ENCODE data around the gene PAK4.
"Not testable (repeated sequence)": the region's sequence is repeated elsewhere in the genome, so short reads cannot be mapped to it uniquely, and the experiment has no call there.

PAK4 gene

DNA sequence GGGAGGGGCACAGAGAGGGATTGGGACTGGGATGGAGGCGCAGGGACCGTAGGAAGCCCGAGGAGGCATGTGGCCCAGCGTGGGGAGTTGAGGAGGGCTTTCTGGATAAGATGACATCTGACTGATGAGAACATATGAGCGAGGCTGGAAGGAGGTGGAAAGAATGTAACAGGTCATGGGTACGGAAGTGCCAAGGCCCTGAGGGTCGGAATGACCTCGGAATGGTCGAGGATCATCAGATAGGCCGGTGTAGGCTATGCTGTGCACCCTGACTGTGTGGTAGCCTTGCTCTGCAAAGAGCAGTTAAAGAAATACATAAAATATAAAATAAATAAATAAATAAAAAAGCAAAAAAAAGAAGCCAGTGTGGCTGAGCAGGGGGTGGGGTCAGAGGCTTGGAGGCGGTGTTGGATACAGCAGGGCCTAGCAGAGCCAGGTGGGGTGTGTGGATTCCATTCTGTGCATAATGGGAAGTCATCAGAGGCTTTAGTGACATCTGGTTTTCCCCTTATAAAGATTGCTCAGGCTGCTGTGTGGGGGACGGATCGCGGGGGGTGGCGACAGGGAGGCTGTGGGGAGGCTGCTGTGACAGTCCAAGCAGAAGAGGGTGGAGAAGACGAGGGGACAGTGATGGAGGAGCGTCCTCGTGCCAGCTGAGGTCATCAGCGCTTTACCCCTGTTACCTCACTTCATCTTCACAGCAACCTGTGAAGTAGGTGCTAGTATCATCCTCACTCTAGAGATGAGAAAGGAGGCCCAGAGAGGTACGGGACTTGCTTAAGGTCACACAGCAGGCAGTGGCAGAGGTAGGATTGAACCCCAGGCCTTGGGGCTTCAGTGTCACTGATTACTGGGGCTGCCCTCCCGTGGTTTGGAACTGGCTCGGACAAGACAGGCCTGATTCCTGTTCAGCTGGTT lies 5.0 kb downstream of the PAK4 start:
- DNase-seq: no peak

DNA sequence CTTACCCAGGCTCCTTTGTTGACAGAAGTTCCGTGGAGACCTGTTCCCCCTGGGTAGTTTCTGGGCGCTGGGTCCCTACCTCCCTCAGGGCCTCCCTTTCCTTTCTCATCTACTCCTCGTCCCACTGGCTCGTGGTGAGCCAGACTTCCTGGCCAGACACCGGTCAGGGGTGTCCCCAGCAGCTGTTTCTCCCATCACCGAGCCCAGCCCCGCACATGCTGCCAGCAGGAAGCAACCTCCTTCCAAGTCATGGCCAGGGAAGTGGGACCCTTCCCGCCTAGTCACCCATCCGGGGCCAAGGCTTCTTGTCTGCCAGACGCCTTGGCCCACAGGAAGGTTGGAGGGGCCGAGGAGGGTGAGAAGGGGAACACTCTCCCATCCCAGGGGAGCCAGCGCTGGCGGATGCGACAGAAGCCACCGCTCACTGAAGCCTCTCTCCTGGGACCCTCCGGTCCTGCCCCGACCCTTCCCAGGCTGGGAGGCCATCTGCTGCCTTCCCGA lies 5.7 kb downstream of the PAK4 start:
- no peak for DNase-seq

- DNase-seq: no peak
Observed at GRCh38 chr19:39132344-39132969, 6.9 kb downstream of the PAK4 start.

GRCh38 chr19:39133431-39134270 lies 8.1 kb downstream of the PAK4 start:
- DNase-seq: no peak

GRCh38 chr19:39135701-39136100 lies 10.1 kb downstream of the PAK4 start:
- DNase-seq: no peak

- no peak for DNase-seq
Observed at GRCh38 chr19:39136225-39136940, 10.8 kb downstream of the PAK4 start.

DNA sequence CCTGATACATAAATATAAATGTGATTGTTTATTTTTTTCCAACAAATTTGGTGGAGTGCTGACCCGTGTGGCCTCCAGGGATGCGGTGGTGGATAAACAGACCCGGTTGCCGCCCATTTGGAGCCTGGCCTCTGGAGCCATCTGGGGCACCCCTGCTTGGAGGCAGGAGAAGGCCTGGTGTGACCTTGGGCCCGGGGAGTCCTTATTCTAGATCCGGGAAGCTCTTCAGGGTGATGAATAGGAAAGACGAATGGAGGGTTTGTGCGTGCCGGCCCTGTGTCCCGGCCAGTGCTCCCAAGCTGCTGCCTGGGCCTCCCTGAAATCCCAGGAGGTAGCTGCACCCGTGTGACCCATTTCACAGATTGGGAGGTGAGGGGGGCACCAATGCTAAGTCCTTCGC lies 11.5 kb downstream of the PAK4 start:
- DNase-seq: no peak

- no peak for DNase-seq
Observed at GRCh38 chr19:39138221-39139211, 12.9 kb downstream of the PAK4 start.

- DNase-seq: no peak
Observed at GRCh38 chr19:39139305-39139874, 13.8 kb downstream of the PAK4 start.

GRCh38 chr19:39139971-39140453 lies 14.4 kb downstream of the PAK4 start:
- DNase-seq: no peak

DNA sequence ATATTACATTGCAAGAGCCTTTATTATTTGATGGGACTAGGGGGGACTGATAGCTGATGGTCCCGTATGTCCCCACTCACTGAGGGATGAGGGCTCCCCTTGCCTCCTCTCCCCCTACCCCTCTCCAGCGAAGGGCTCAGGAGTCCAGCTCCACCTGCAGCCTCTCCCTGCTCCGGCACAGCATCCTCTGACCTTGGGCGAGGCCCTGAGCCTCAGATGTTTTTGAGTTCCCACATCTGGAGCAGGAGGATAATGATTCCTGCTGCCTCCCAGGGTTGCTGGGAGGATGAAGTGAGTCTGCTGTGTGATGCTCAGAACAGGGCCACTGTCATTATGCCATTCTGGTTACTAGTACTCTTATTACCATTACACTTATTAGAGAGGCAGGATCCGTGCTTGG lies 15.0 kb downstream of the PAK4 start:
- DNase-seq: no peak

DNA sequence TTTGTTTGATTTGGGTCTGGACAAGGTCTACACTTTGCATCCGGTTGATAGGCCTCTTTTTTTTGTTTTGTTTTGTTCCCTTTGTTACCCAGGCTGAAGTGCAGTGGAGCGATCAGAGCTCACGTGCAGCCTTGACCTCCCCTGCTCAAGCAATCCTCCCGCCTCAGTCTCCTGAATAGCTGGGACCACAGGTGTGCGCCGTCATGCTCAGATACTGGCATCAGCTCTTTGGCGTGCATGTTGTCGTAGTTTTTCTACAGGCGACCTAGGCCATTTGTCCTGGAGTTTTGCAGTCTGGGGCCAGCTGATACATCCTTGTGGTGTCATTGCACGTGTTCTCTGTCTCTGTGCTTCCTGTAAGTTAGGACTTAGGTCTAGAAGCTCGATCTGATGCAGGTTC lies 16.3 kb downstream of the PAK4 start:
- no peak for DNase-seq

GRCh38 chr19:39142630-39143029 lies 17.0 kb downstream of the PAK4 start:
- DNase-seq: no peak

- DNase-seq: not testable (repeated sequence)
Observed at GRCh38 chr19:39143757-39144289, 18.2 kb downstream of the PAK4 start.

DNA sequence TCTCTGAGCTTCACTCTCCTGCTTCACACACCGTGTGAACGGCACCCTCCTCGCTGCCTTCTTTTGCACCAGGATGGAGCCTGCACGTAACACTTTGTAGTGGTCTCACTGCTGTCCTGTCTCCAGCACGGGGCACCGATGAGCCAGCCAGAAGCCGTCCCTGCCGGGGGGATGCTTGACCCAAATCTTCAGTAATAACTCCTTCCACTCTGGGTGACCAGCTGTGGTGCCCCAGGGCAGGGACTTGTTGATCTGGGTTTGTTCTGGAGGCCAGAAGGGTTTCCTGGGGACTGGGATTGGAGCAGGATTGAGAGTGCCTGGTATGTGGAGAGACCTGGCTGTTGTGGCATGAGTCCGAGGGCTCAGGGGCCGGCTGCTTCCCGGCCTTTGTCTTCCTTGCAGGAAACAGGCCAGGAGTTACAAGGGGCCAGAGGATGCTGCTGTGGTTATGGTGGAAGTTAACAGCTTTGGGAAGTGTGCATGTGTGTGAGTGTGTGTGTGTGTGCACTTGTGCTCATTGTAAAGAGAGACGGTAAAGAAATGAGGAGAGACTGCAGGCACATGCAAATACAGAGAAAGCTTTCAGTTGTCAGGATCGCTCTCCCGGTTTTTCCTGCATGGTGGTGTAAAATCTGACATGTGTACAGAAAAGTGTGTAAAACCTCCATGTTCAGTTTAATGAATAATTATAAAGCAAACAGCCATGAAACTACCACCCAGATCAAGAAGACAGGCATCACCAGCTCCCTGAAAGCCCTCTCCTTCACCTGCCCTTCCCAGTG lies 18.9 kb downstream of the PAK4 start:
- no peak for DNase-seq

GRCh38 chr19:39145180-39145953 lies 19.8 kb downstream of the PAK4 start:
- DNase-seq: no peak

- DNase-seq: no peak
Observed at GRCh38 chr19:39146091-39146490, 20.5 kb downstream of the PAK4 start.

DNA sequence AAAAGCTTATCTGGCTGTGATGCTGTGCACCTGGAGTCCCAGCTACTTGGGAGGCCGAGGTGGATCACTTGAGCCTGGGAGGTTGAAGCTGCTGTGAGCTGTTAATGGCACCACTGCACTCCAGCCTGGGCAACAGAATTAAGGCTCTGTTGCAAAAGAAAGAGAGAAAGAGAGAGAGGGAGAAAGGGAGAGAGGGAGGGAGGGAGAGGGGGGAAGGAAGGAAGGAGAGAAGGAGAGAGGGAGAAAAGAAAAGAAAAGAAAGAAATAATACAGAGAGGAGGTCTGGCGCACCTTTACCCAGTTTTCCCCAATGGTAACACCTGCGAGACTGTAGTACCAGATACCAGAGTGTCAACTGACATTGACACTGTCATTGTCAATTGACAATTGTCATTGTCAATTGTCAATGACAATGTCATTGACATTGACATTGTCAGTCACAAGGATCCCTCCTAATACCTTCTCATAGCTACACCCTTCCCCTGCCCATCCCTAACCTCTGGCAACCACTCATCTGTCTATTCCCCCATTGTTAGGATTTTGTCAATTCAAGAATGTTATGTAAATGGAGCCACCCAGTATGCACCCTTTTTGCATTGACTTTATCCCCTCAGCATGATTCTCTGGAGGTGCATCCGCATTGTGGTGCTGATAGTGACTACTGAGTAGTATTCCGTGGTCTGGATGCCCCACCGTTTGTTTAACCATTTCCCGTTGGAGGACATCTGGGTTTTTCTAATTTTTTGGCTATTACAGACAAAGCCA lies 21.3 kb downstream of the PAK4 start:
- no peak for DNase-seq

All from CD4-positive, alpha-beta T cell treated with Interleukin-6 for 4 hours (primary cell).